GM13977 (cell line): ENCODE results near the gene CILP2.

Experiments used
- DNase-seq: peaks from one replicate; pipeline ENCODE4 v3.0.0; 2012; ENCODE audit warnings: low spot score
- in situ Hi-C: fragments of 300-500 bp; cut with MboI; formaldehyde crosslinking; loops from one replicate; pipeline ENCODE4 v1.12.0; 2022; ENCODE audit warnings: low sequenced_read_pairs, low pct_unique_long_range_greater_than_20kb, mixed read lengths, inconsistent platforms; ENCODE audit not compliant: unreplicated experiment
- TF ChIP-seq, protein P1 (sequence below): IDR thresholded peaks from 2 replicates; pipeline ENCODE4 v1.5.1; 2012; ENCODE audit warnings: mild to moderate bottlenecking, control low read depth; ENCODE audit not compliant: insufficient read depth; ENCODE audit errors: extremely low read depth, missing control alignments

Gene CILP2

GRCh38 chr19:19492026-19492610 lies 45.9 kb upstream of the CILP2 start:
- DNase-seq: no peak
- in situ Hi-C loops: loop anchor here (5.0 to 25.0 kb wide), 2 partner anchors 125 to 330 kb away; partner anchors contain the start of gene MEF2B
- TF ChIP-seq, protein P1, sequence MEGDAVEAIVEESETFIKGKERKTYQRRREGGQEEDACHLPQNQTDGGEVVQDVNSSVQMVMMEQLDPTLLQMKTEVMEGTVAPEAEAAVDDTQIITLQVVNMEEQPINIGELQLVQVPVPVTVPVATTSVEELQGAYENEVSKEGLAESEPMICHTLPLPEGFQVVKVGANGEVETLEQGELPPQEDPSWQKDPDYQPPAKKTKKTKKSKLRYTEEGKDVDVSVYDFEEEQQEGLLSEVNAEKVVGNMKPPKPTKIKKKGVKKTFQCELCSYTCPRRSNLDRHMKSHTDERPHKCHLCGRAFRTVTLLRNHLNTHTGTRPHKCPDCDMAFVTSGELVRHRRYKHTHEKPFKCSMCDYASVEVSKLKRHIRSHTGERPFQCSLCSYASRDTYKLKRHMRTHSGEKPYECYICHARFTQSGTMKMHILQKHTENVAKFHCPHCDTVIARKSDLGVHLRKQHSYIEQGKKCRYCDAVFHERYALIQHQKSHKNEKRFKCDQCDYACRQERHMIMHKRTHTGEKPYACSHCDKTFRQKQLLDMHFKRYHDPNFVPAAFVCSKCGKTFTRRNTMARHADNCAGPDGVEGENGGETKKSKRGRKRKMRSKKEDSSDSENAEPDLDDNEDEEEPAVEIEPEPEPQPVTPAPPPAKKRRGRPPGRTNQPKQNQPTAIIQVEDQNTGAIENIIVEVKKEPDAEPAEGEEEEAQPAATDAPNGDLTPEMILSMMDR: no peak

- no peak for DNase-seq
- TF ChIP-seq, protein P1: no peak
- in situ Hi-C loops: loop anchor here (5.0 to 25.0 kb wide), 2 partner anchors 127 to 332 kb away; partner anchors contain the start of gene MEF2B
These were observed 44.1 kb upstream of the CILP2 start for GRCh38 chr19:19493841-19494546.

- in situ Hi-C loops: loop anchor here (25.0 kb wide), 1 partner anchor 334 kb away; the partner anchor contains the start of gene MEF2B
- no peak for DNase-seq
- TF ChIP-seq, protein P1: no peak
These were observed 42.2 kb upstream of the CILP2 start for GRCh38 chr19:19495614-19496603.

GRCh38 chr19:19498255-19498991 lies 39.6 kb upstream of the CILP2 start:
- TF ChIP-seq, protein P1: no peak
- in situ Hi-C loops: loop anchor here (25.0 kb wide), 1 partner anchor 336 kb away; the partner anchor contains the start of gene MEF2B
- DNase-seq: no peak

DNA sequence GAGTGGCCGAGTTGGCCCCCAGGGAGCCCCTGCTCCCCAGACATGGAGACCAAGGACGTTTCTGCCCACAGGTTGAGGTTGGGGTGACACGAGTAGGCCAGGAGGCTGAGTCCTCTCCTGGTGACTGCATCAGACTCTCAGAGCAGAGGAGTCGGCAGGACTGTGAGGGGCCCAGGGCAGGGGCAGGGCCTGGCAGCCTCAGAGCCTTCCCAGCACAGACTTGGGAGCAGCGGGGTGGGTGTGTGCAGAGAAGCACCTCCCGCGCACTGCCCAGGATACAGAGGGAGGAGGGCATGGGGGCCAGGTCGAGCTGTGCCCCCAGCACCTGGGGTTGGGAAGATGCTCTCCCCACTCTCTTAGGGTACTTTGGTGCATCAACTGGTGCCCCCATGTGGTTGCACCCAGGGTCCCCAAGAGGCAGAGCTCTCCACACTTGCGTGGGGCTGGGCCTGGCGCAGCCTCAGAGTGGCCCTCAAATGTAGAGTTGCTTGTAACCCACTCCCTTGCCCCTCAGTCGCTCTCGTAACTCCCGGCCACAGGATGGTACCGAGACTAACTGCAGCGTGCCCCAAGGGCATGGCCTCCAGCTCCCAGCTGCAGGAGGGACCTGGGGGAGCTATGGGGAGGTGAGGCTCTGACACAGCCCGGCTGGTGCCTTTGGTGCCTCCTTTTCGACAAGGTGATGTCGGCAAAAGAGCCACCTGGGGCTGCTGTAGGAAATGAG lies 38.6 kb upstream of the CILP2 start:
- TF ChIP-seq, protein P1: no peak
- in situ Hi-C loops: loop anchor here (25.0 kb wide), 1 partner anchor 337 kb away; the partner anchor contains the start of gene MEF2B
- no peak for DNase-seq
